Stimulated activated CD8-positive, alpha-beta memory T cell treated with anti-CD3 and anti-CD28 coated beads, Interleukin-4, amount 100 ng/mL, for 4 hours (primary cell): Measurements from ENCODE around the gene WDR18.

Experiments used
- DNase-seq, 2 donors: peaks; one replicate each; pipeline ENCODE4 v3.0.0-alpha.2; 2020; ENCODE audit warnings: low read depth in 2 of 2, low spot score in 1 of 2

The WDR18 gene

GRCh38 chr19:1006711-1007398, 22.7 kb downstream of the WDR18 start:
- no peak for DNase-seq

- DNase-seq = no peak
Measured at GRCh38 chr19:1007399-1008251, 23.5 kb downstream of the WDR18 start.

GRCh38 chr19:1008268-1009040, 24.3 kb downstream of the WDR18 start:
- DNase-seq = no peak

GRCh38 chr19:1009041-1009980, 25.2 kb downstream of the WDR18 start:
- DNase-seq = no peak

GRCh38 chr19:1009981-1010538, 25.9 kb downstream of the WDR18 start:
- DNase-seq = no peak

GRCh38 chr19:1010586-1011510, 26.7 kb downstream of the WDR18 start:
- DNase-seq = no peak

GRCh38 chr19:1011831-1012333, 27.7 kb downstream of the WDR18 start:
- DNase-seq = no peak

- no peak for DNase-seq
Measured at GRCh38 chr19:1012334-1012733, 28.2 kb downstream of the WDR18 start.

GRCh38 chr19:1013218-1013617, 29.1 kb downstream of the WDR18 start:
- no peak for DNase-seq

GRCh38 chr19:1014161-1015060, 30.3 kb downstream of the WDR18 start:
- DNase-seq = no peak

GRCh38 chr19:1015061-1015781, 31.1 kb downstream of the WDR18 start:
- DNase-seq = no peak

GRCh38 chr19:1015782-1016646, 31.9 kb downstream of the WDR18 start:
- no peak for DNase-seq

GRCh38 chr19:1016647-1017114, 32.5 kb downstream of the WDR18 start:
- no peak for DNase-seq

GRCh38 chr19:1017115-1017905, 33.2 kb downstream of the WDR18 start:
- DNase-seq = no peak

- no peak for DNase-seq
Measured at GRCh38 chr19:1017906-1018305, 33.8 kb downstream of the WDR18 start.
